ENCODE results near the gene NUTM1. TPM values are rescaled to one million over a fixed set of nuclear protein-coding genes. Genes with fewer than 3 reads are reported as not detected.

Gene NUTM1
- total RNA-seq, 1 experiment from 2014 or later, result 0.26 TPM

DNA sequence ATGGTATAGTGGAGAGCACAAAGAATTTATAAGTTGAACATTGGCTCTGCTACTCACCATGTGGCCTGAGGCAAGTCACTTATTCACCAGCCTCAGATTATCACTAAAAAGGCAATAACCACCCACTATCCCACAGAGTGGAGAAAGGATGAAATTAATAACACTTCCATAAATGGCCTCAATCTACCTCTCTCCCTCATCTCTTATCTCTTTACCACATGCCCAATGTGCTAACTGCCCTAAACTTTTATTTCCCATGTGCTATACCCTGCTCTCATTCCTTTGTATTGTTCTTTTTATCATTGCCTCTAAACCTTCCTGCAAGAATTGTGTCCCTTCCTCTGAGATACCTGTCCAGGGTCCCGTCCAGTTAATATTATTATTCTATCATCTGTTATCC is 31.6 kb upstream of the NUTM1 start:
- H2BK5ac ChIP-seq (ENCODE audit: insufficient read length, low read length), result no peak overlapping the region
- no peak overlapping the region for H3K14ac ChIP-seq (ENCODE audit: insufficient read depth, low read length)
- H2AFZ ChIP-seq (ENCODE audit: low read length), result no peak overlapping the region
- no peaks in the 10 kb centered on the region for H3K9me3 ChIP-seq (ENCODE audit: control insufficient read depth, low read depth, low read length)
- H3K27me3 ChIP-seq (ENCODE audit: insufficient read depth, low read length), result no peaks in the 10 kb centered on the region
- no peak overlapping the region for H4K5ac ChIP-seq (ENCODE audit: insufficient read length, low read depth, low read length)
- no peak overlapping the region for H3K23ac ChIP-seq (ENCODE audit: insufficient read length, low read depth, low read length)
- Mint-ChIP-seq H3K36me3 (ENCODE audit: insufficient read depth in 1 of 3, low read depth in 3 of 3) (peaks cover 0 to 3% (median 0%) of the 10 kb centered on the region in 3 experiments; a peak in 1 of 7 replicates), H3K9me3 (no peaks in the 10 kb centered on the region), H3K4me1 (0 out of 4 replicates have a peak, but pooled peaks cover 0 to under 1% of the 10 kb centered on the region in 2 experiments), H3K27me3 (ENCODE audit: low read depth) (no peaks in the 10 kb centered on the region), H3K4me3 (no peak overlapping the region), H3K27ac (no peak overlapping the region)
- H2AK5ac ChIP-seq (ENCODE audit: insufficient read length, low read length), result no peak overlapping the region
- no peak overlapping the region for H4K91ac ChIP-seq (ENCODE audit: insufficient read length, low read depth, low read length)
- H2BK12ac ChIP-seq (ENCODE audit: insufficient read length, low read depth, low read length), result no peak overlapping the region
- H3K4me1 ChIP-seq (ENCODE audit: insufficient read depth, low read length), result no peaks in the 10 kb centered on the region
- DNase-seq, result no peak
- H3T11ph ChIP-seq (ENCODE audit: low read length), result no peak overlapping the region
- H4K20me1 ChIP-seq (ENCODE audit: control insufficient read depth, insufficient read depth, insufficient read length), result no peaks in the 10 kb centered on the region
- H3K18ac ChIP-seq (ENCODE audit: insufficient read length, low read depth, low read length), result no peak overlapping the region
- no peak overlapping the region for H3K9ac ChIP-seq (ENCODE audit: extremely low read depth, insufficient read length, low read length)
- no peak overlapping the region for H3K56ac ChIP-seq (ENCODE audit: insufficient read length, low read depth, low read length)
- no peak overlapping the region for H3K4ac ChIP-seq (ENCODE audit: low read depth, low read length)
- H3K23me2 ChIP-seq (ENCODE audit: insufficient read length, low read depth, low read length, poor library complexity, severe bottlenecking), result no peaks in the 10 kb centered on the region
- no peak overlapping the region for H3K4me2 ChIP-seq (ENCODE audit: insufficient read depth, insufficient read length, low read length)
- H4K8ac ChIP-seq (replicated peaks; ENCODE audit: insufficient read length, low read depth, low read length), result no peak overlapping the region
- no peaks in the 10 kb centered on the region for H3K79me1 ChIP-seq (ENCODE audit: insufficient read depth, low read depth, low read length, poor library complexity, severe bottlenecking)
- H2BK20ac ChIP-seq (ENCODE audit: low read depth, low read length, poor library complexity, severe bottlenecking), result no peak overlapping the region
- WGBS (ENCODE audit: extremely low coverage, insufficient read length, low lambda C conversion rate), result no CpG with 5 or more reads among the region's 1 CpG
- no peaks in the 10 kb centered on the region for H3K79me2 ChIP-seq (ENCODE audit: insufficient read depth, low read length)
- H3K27ac ChIP-seq (ENCODE audit: insufficient read length, low read depth, low read length), result no peak overlapping the region
- no peak overlapping the region for H2BK15ac ChIP-seq (ENCODE audit: low read depth, low read length)
- no peak overlapping the region for H2BK120ac ChIP-seq (ENCODE audit: low read depth, low read length, poor library complexity, severe bottlenecking)
- TF ChIP-seq, protein P1, sequence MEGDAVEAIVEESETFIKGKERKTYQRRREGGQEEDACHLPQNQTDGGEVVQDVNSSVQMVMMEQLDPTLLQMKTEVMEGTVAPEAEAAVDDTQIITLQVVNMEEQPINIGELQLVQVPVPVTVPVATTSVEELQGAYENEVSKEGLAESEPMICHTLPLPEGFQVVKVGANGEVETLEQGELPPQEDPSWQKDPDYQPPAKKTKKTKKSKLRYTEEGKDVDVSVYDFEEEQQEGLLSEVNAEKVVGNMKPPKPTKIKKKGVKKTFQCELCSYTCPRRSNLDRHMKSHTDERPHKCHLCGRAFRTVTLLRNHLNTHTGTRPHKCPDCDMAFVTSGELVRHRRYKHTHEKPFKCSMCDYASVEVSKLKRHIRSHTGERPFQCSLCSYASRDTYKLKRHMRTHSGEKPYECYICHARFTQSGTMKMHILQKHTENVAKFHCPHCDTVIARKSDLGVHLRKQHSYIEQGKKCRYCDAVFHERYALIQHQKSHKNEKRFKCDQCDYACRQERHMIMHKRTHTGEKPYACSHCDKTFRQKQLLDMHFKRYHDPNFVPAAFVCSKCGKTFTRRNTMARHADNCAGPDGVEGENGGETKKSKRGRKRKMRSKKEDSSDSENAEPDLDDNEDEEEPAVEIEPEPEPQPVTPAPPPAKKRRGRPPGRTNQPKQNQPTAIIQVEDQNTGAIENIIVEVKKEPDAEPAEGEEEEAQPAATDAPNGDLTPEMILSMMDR (conservative IDR thresholded peaks at IDR 0.05), result no peak

All from H9 (cell line).